Kidney capillary endothelial cell (primary cell): ENCODE results near the gene CDKN1B.

Experiments used
- DNase-seq: peaks from one replicate; pipeline ENCODE4 v3.0.0-alpha.2; 2018; ENCODE audit warnings: low spot score

The CDKN1B gene

GRCh38 chr12:12716793-12717585 lies at the start of gene CDKN1B:
Gene CDKN1B, plus strand, starts transcription at chr12:12717368. Its CDS starts 472 bp downstream, at chr12:12717840.
- peak; percentile 82 for DNase-seq

DNA sequence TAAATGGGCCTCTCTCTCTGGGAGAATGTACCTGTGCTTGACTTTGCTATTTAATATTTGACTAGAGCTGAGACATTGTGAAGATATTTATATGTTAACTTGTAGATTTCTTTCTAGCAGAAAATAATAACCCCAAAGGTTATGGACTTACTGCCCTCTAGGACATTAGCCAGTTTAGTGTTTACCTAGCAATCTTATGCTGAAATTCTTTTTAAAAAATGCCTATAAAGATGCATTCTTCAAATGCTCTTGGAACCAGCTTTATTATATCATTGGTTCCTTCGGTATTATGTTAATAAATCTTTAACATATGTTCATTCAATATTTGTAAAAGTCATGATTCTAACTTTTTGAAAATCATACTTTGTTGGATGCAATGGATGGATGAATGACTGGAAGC lies 49.2 kb upstream of the CDKN1B start:
- DNase-seq, result no peak

DNA sequence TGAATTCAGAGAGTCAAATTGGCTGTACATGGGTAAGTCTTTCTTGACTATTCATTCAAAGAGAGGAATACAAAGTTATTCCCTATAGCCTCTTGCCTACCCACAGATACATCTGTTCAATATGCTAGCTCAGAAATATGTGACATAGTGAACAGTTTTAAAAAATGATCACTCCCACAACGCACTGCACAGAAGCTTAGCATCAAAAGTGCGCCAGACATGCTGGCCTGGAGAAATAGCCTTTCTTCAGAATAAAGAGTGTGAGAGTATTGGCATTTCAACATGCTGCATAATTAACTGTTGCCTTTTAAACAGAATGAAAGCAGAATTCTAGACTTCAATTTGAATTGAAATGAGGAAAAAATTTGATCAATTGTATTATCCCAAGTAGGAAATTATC lies 48.1 kb upstream of the CDKN1B start:
- no peak for DNase-seq

DNA sequence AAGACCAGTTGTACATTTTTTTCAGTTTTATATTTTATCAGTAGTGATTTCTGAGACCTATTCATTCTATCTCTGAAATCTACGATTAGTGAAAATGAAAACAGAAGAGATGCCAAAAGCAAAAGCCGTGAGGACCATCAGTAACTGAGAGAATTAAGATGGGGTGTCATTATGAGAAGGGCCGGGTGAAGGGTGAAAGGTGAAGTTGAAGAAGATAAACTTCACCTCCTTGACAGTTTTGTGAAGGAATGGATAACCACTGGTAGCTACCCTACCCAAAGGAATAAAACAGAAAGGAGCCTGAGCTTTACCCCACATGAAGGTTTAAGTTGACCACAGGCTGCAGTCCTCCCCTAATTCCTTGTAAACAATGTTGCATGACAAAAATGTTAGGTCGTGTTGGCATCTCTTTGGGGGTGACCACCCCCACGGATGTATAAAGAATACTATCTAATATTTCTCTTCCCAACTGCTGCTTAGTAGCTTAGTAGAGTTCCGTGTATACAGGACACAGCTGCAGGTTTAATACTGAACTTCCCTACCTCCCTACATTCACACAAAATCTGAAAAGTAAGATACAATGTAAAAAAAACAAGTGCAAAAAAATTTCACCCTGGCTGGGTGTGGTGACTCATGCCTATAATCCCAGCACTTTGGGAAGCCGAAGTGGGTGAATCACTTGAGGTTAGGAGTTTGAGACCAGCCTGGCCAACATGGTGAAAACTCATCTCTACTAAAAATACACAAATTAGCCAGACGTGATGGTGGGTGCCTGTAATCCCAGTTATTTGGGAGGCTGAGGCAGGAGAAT lies 45.1 kb upstream of the CDKN1B start:
- DNase-seq, result no peak

DNA sequence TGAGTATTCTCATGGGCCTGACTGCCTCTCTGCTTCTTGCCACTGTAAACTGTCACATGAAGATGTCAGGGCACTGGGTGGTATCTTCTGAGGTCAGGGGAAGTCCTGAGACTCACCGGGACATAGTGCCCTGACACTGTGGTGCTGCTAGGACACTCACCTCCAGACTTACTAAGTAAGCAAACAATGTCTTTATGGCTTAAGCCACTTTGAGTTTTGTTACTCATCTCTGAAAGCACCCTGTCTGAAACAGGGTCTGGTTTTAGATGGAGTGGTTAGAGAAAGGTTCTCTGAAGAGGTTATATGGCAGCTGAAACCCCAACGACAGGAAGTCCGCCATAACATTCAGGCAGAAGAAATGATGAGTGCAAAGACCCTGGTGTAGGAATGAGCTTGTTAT lies 43.9 kb upstream of the CDKN1B start:
- no peak for DNase-seq

DNA sequence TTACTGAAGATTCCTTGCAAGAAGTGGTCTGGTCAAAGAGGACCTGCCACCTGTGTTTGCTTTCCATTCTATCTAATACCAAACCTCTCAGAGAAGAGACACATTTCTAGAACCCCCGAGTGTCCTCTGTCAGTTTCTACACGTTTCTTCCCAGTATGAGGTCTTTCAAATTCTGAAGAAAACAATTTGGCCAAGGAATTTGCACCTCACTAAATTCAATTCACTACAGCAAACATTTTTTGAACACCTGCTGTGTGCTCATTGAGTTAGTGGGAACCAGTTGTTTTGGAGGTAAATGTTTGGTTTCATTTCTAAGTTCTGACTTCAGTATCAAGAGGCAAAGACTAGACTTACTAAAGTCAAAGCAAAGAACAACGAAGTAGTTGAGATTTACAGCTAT lies 40.6 kb upstream of the CDKN1B start:
- no peak for DNase-seq

DNA sequence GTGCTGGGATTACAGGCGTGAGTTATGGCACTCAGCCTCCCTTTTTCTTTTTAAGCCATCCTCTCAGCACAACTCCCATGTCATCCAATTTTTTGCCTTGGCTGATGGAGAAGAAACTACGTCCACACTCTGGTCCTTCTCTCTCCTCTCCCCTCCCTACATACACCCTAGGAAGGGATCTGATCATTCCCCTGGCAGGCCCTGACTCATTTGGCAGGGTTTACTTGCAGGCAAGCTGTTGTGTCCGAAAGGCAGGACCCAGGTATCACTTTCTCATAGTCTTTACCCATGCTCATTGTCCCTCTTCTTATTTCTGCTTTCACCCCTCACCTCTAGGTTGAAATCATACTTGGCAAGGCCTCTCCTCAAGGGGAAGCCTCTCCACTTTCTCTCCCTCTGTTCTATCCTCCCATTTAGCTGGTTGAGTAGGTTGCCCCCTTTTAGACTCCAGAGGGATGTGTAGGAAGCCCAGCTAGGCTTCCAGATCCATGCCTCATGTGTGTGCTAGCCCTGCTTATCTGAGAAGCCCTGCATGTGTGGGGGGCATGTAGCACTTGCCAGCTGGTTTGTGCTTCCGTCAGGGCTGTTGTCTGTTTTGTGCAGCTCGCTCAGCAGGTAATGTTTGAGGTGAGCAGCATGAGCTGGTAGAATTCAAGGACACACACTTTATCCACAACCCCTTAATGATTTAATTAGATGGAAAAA lies 36.0 kb upstream of the CDKN1B start:
- DNase-seq, result no peak

- no peak for DNase-seq
Observed at GRCh38 chr12:12682284-12682683, 34.9 kb upstream of the CDKN1B start.

DNA sequence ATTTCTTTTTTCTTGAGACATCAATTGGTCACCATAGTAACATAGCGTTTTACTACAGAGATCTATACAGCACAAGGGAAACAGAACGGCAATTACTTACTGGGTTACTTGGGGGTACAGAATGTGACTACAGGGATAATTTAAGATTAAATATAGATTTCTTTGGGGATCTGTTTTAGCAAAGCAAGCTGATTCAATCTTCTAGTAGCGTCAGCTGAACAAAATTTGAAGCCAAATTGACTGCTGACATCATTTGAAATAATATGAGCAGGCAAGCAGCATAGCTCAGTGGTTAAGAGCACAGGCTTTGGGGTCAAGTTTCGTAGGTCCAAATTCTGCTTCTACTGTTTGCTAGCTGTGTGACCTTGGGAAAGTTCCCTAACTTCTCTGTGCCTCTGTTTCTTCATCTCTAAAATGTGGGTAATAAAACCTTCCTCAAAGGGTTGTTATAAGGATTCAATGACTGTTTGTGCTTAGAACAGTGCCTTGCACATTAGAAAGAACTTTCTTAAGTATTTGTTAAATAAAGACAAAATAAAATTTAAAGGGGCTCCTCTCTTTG lies 34.0 kb upstream of the CDKN1B start:
- no peak for DNase-seq

- no peak for DNase-seq
Observed at GRCh38 chr12:12683725-12684124, 33.4 kb upstream of the CDKN1B start.

- DNase-seq, result no peak
Observed at GRCh38 chr12:12684375-12685106, 32.6 kb upstream of the CDKN1B start.

GRCh38 chr12:12685305-12685704 lies 31.9 kb upstream of the CDKN1B start:
- no peak for DNase-seq

DNA sequence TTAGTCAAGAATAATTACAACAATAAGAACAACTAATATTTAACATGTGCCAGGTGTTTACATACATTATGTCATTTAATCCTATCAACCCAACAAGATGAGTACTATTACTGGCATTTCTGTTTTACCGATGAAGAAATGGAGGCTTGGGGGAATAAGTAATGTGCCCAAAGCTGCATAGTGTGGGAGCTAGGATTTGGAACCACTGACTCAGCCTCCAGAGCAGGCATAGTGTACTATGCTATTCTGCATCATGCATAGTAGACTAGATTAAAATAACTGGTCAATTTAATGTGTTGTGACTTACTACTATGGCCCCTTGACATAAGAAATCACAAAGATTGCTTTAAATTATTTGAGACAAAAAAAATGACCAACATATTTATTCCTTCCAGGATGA lies 30.7 kb upstream of the CDKN1B start:
- no peak for DNase-seq

- DNase-seq, result no peak
Observed at GRCh38 chr12:12686925-12687324, 30.2 kb upstream of the CDKN1B start.

GRCh38 chr12:12689647-12690300 lies 27.4 kb upstream of the CDKN1B start:
- no peak for DNase-seq

DNA sequence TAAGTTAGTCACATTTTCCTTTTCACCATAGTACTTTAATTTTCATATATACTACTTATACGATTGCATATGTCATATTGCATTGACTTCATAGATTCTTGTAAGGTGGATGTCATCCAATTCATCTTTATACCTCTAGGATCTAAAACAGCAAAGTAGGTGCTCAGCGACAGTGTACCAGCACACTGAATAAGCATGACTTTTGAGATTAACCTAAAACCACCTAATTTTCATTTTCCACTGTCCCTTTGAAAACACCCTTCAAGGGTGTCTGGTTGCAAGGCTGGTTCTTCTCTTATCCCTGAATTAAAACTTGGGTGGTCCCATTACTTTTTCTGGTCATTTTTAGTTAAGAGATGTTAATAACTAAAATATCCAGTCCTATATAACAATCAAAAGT lies 25.6 kb upstream of the CDKN1B start:
- no peak for DNase-seq

DNA sequence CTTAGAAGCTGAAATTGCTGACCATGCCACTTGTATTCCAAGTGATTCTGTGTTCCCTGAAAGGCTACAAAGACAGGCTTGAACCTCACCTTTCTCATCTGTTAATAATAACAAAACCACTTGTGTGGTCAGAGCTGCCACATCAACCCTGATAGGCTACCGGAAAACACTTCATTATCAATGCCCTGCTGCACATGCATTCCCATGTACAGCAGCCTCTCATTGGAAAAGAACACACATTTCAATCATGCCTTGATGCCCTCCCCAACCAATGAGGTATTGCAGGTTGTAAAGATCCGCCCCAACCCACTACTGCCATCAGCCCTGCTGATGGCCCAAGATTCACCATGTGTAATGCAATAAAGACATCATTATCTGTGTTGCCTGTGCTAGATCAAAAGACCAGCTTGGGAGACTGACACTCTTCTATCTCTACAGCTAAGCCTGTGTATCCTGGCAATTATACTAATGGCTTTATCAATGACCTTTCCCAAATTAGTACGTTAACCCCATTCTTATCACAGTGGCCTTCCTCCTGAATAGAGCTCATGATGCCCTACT lies 24.0 kb upstream of the CDKN1B start:
- no peak for DNase-seq

DNA sequence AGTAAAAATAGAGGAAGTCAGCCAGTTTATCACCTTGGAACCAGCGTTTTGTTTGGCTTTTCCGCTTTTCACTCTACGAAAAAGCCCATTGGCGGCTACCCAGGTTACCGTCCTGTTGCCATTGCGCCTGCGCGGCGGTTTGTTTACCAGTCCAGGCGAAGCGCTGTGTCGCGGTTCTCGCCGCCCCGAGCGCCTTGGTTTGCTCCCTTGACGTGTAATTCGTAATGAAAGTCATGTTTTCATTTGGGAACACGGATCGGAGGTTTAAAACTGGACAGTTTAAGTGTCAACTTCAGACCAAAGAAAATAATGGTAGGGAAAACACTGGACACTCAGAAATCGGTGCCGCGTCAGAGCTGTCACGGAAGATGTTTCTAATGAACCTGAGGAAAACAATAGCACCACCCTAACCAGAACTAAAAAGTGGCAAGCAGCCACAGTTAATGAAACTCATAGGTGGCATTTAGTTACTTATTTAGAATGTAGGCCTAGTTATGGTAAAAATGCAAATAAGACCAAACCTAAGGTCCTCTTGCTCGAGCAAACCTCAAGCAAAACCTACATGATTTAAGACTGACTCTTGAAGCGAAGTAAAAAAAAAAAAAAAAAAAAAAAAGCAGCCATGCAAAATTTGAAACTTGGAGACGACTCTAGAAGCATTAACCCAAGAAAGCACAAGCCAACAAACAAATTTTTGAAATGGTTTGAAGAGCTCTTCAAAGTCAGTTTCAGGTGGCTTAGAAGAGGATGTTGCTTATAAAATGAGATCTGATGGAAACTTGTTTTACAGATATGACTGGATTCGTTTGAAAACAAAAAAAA lies 20.4 kb upstream of the CDKN1B start:
- DNase-seq, result peak; percentile 83

GRCh38 chr12:12699345-12699744 lies 17.8 kb upstream of the CDKN1B start:
- no peak for DNase-seq

- DNase-seq, result no peak
Observed at GRCh38 chr12:12700254-12700653, 16.9 kb upstream of the CDKN1B start.
